Activated T-cell treated with anti-CD3 and anti-CD28 coated beads for 48 hours (primary cell): ENCODE measurements around the gene PPP1R14C.

Source experiments
- DNase-seq: peaks from one replicate; pipeline ENCODE4 v3.0.0-alpha.2; 2020; ENCODE audit warnings: low read depth

The PPP1R14C gene

GRCh38 chr6:150296890-150297289, 154.0 kb downstream of the PPP1R14C start:
- DNase-seq = no peak

GRCh38 chr6:150297327-150298029, 154.6 kb downstream of the PPP1R14C start:
- DNase-seq = no peak

- no peak for DNase-seq
Observed at GRCh38 chr6:150298030-150298380, 155.2 kb downstream of the PPP1R14C start.

- no peak for DNase-seq
Observed at GRCh38 chr6:150298676-150299075, 155.8 kb downstream of the PPP1R14C start.
